ENCODE data around the gene GLIS1.

Gene GLIS1

DNA sequence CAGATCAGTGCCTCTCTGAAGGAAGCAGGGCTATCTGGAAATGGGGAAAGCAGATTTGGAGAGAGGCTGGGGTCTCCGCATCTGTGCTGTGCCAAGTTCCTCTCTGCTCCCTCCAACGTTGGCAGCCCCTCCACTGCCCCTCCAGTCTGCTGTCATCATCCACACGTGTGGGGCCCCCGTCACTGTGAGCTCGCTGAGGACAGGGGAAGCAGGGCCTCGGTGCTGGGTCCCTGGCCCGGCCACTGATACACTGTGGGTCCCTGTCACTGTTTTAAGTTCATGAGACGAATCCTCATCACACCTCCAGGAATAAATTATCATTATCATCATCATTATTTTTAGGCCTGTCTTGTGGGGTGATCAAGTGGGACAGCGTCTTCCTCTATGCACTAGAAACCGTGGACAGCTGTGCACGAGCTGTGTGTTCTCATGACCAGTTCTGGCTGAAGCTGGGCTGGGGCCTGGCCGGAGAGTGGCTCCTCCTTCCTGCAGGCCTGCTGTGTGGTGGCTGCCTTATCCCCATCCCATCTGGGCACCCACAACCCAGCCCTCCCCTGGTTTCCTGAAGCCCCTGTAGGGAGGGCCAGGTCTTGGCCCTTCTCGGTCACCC is 227.5 kb downstream of the GLIS1 start:
- DNase-seq (ENCODE audit: low spot score), result no peak
- no peak for FAIRE-seq

- no peak for FAIRE-seq
- DNase-seq (ENCODE audit: low spot score), result no peak
These were observed 228.7 kb downstream of the GLIS1 start for GRCh38 chr1:53510215-53510614.

- DNase-seq (ENCODE audit: low spot score), result no peak
- no peak for FAIRE-seq
These were observed 229.2 kb downstream of the GLIS1 start for GRCh38 chr1:53509775-53510174.

GRCh38 chr1:53508991-53509666 is 229.8 kb downstream of the GLIS1 start:
- DNase-seq (ENCODE audit: low spot score) (peak; percentile 72), FAIRE-seq (peak; percentile 68)

DNA sequence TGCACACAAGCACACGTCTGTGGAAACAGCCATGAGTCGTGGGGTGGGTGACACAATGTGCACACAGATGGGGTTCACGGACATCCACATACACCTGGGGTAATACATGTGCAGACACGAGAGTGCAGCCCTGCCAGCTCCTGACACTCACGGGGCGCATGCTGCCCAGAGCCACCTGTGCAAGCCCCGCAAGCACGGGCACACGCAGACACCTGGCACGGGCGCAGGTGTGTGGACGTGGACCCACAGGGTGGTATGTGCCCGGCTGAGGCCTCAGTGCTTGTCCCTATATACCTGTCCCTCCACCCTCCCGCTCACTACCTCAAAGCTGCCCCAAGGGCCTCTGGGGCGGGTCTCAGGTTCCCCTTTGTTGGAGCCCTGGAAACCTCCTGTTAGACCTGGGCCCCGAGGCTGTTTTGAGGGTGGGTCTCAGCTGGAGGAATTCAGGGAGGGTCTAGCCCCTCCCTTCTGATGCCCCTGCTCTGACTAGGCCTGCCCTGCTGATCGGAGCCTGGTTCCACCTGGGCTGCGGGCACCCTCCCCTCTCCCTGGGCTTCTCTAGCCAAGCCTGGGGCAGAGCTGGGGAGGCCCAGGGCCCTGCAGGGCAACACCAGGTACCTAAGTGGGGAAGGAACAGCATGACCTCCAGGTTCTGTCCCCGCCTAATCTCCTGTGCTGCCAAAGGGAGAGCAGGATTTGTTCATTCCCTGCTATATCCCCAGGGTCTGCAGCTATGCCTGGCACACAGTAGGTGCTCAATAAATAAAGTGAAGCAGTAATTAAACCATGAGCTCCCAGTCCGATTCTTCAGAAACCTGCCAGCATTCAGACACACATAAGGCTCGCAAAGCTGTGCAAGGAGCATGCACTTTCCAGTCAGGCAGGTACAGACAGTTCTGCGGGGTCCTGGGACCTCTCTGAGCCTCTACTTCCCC is 230.6 kb downstream of the GLIS1 start:
- no peak for FAIRE-seq
- no peak for DNase-seq (ENCODE audit: low spot score)

- no peak for FAIRE-seq
- no peak for DNase-seq (ENCODE audit: low spot score)
These were observed 231.7 kb downstream of the GLIS1 start for GRCh38 chr1:53507116-53507820.

GRCh38 chr1:53506355-53507050 is 232.5 kb downstream of the GLIS1 start:
- DNase-seq (ENCODE audit: low spot score) (no peak), FAIRE-seq (no peak)

GRCh38 chr1:53505891-53506290 is 233.1 kb downstream of the GLIS1 start:
- no peak for FAIRE-seq
- DNase-seq (ENCODE audit: low spot score), result no peak

- no peak for FAIRE-seq
- no peak for DNase-seq (ENCODE audit: low spot score)
These were observed 233.6 kb downstream of the GLIS1 start for GRCh38 chr1:53505401-53505800.

DNA sequence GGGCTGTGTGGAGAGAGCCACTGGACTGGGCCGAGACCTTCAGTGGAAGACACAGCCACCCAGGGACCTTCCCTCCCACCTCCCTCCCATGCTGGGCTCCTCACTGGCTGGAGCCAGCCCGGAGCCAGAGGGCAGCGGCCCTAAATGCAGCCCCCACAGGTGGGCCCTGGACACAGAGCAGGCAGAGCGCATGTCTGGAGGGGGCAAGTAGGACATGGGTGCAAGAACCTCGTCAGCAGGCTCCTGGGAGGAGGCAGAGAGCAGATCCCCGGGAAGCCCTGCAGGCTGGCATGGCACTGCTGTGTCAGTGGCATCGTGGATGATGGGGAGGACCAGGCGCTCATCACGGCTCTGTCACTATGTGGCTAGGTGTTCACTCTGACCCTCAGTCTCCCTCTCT is 234.1 kb downstream of the GLIS1 start:
- DNase-seq (ENCODE audit: low spot score) (no peak), FAIRE-seq (no peak)

- FAIRE-seq, result no peak
These were observed 235.3 kb downstream of the GLIS1 start for GRCh38 chr1:53503433-53504217.

DNA sequence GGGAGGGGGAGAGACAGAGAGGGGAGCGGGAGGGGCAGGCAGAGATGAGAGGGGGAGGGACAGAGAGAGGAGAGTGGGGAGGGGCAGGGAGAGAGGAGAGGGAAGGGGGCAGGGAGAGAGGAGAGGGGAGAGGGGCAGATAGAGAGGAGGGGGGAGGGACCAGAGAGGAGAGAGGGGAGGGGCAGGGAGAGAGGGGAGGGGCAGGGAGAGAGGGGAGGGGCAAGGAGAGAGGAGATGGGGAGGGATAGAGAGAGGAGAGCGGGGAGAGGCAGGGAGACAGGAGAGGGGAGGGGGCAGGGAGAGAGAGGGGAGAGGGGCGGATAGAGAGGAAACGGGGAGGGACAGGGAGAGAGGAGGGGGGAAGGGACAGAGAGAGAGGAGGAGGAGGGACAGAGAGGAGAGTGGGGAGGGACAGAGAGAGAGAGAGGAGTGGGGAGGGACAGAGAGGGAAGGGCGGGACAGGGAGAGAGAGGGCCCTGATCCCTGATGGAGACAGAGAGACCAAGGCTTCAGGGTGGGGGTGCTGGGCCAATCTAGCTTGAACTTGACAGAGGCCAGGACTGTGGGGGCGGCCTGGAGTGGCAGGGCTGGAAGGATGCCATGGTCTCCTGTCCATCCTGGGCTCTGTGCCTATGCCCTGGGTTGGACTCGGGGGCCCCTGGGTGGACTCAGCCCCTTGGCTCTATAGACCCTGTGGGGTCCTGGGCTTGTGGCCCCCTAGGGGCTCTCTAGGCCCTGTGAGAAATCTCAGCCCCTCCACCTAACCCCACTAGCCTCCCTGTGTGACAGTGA is 236.1 kb downstream of the GLIS1 start:
- FAIRE-seq (no peak), DNase-seq (ENCODE audit: low spot score) (no peak)

More at GRCh38 chr1:53503433-53504217, 235.3 kb downstream of the GLIS1 start:
- no peak for DNase-seq (ENCODE audit: low spot score)

DNA sequence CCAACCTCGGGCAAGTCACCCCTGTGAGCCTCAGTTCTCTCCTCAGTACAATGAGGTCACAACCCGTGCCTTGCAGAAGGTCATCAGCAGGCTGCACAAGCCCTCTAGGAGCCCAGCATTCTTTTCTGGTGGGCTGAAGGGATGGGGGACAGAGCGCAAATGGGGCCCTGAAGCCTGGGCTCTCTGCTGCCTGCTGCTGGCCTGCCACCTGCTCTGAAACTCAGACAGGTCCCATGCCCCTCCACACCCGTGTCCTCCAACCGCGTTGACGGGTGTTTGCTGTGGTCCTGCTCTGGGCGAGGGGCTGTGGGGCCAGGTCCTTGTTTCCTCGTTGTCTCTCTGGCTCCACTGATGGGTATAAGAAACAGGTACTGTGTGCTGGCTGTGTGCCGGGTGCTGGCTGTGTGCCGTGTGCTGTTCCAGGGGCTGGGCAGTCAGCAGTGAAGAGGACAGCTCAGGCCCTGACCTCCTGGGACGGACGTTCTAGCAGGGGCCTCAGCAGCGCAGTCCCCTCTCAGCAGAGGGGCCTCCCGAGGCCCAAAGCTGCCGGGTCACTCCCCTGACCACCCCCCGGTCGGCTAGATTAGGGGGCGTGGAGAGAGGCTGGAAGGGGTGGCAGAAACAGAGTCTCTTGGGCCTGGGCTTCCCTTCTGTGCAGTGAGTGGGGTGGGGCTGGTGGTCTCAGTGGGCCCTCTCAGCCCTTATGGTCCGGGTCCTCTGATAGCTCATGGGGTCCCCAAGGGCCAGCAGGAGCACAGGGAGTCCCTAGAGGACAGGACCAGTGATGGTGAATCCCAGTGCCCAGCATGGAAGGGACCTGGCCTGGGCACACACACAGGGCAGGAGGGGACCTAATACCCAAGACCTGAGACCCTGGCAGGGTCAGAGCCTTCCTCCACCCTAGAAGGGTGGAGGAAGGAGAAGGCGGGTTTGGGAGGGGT is 237.6 kb downstream of the GLIS1 start:
- DNase-seq (ENCODE audit: low spot score) (no peak), FAIRE-seq (no peak)

GRCh38 chr1:53500204-53501064 is 238.5 kb downstream of the GLIS1 start:
- FAIRE-seq, result no peak
- DNase-seq (ENCODE audit: low spot score), result no peak

DNA sequence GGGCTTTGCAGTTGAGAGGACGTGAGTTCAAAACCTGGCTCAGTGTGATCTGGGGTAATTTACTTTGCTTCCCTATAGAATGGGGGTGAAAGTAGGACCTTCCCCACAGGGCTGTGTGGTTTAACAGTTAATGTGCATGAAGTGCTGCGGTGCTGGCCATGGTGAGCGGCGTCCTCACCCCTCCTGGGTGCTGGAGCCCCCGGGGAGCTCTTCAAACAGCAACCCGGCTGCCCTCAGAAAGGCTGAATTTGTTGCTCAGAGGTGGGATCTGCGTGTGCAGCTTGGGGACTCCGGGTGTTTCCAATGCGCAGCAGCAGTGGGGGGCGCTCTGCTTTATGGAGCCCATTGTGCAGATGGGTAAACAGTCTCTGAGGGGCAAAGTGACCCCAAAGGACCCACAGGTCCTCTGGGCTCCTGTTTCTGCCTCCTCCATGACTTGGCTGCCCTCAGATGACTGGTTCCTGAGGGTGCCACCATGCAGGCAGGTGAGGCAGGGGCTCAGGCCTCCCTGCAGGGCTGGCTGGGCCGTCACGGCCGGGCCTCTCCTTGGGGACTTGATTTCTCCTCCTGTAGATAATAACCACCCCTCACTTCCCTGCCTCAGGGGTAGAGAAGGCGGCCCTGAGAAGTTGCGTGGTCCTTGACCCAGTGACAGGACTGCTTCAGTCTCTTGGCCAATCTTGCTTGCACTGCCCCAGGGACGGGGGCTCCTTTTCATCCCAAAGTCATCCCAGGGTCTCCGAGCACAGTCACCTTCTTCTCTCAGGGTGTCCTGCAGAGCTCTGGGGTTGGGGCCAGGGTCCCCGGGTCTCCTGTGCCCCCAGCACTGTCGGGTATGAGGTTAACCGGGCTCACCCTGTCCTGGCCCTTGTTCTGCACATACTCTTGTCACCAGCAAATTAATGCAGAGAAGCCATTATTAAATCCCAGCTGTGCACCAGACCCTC is 239.4 kb downstream of the GLIS1 start:
- no peak for FAIRE-seq
- no peak for DNase-seq (ENCODE audit: low spot score)

DNA sequence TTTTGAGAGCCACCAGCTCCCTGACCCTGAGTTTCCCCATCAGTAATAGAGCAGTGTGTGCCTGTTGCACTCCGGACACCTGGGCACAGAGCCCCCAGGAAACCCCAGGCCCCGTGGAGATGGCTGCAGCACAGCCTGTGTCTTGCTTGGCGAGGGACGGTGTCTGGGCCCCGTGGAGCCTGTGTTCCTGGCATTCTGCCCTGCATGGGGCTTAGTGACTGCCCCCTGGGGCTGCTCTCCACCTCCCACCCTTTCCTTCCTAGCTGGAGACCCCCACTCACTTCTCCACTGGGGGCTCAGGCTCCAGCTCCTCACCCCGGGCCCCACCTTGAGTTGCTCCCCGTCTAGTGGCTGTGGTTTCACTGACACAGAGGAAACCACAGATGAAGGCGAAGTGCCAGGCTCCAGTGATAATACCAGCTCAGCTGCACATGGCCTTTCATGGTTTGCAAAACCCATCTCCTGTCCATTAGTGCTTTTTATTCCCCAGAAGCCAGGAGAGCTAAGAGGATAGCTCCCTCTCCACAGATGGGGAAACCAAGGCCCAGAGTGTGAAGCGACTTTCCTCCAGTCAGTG is 240.3 kb downstream of the GLIS1 start:
- FAIRE-seq, result no peak

More for the DNA sequence above, 240.3 kb downstream of the GLIS1 start:
- no peak for DNase-seq (ENCODE audit: low spot score)
